ENCODE measurements around the gene CTNNA2. TPM values are rescaled to one million over a fixed set of nuclear protein-coding genes. Genes with fewer than 3 reads are reported as not detected.

CTNNA2 gene
- total RNA-seq, 2 donors from 2014 or later, result not detected

- no peaks in the 10 kb centered on the region for H3K36me3 Mint-ChIP-seq (ENCODE audit: low read depth)
- H3K4me1 Mint-ChIP-seq, result no peaks in the 10 kb centered on the region
- H3K4me3 Mint-ChIP-seq, result no peak overlapping the region
- H3K27me3 Mint-ChIP-seq, result no peaks in the 10 kb centered on the region
- no peak overlapping the region for H3K27ac Mint-ChIP-seq
- ATAC-seq (replicated peaks), result no peak
- peaks cover 7% of the 10 kb centered on the region for H3K9me3 Mint-ChIP-seq
These were observed 393.5 kb downstream of the CTNNA2 start for GRCh38 chr2:79906139-79906890.

- H3K4me3 Mint-ChIP-seq, result no peak overlapping the region
- no peaks in the 10 kb centered on the region for H3K4me1 Mint-ChIP-seq
- ATAC-seq (replicated peaks), result no peak
- no peak overlapping the region for H3K27ac Mint-ChIP-seq
- H3K27me3 Mint-ChIP-seq, result no peaks in the 10 kb centered on the region
- H3K9me3 Mint-ChIP-seq, result peaks cover 9% of the 10 kb centered on the region
- no peaks in the 10 kb centered on the region for H3K36me3 Mint-ChIP-seq (ENCODE audit: low read depth)
These were observed 396.7 kb downstream of the CTNNA2 start for GRCh38 chr2:79909521-79909920.

- Mint-ChIP-seq H3K27me3 (no peaks in the 10 kb centered on the region), H3K4me3 (no peak overlapping the region), H3K36me3 (ENCODE audit: low read depth) (no peaks in the 10 kb centered on the region), H3K4me1 (no peaks in the 10 kb centered on the region), H3K9me3 (peaks cover 9% of the 10 kb centered on the region), H3K27ac (no peak overlapping the region)
- no peak for ATAC-seq (replicated peaks)
These were observed 397.8 kb downstream of the CTNNA2 start for GRCh38 chr2:79910643-79911042.

- no peak for ATAC-seq (replicated peaks)
- Mint-ChIP-seq H3K4me3 (no peak overlapping the region), H3K27ac (no peak overlapping the region), H3K36me3 (ENCODE audit: low read depth) (no peaks in the 10 kb centered on the region), H3K27me3 (no peaks in the 10 kb centered on the region), H3K9me3 (peaks cover 8% of the 10 kb centered on the region), H3K4me1 (no peaks in the 10 kb centered on the region)
These were observed 402.6 kb downstream of the CTNNA2 start for GRCh38 chr2:79915455-79915854.

- no peak overlapping the region for H3K4me3 Mint-ChIP-seq
- no peak overlapping the region for H3K27ac Mint-ChIP-seq
- H3K9me3 Mint-ChIP-seq, result peaks cover 10% of the 10 kb centered on the region
- no peaks in the 10 kb centered on the region for H3K36me3 Mint-ChIP-seq (ENCODE audit: low read depth)
- H3K27me3 Mint-ChIP-seq, result no peaks in the 10 kb centered on the region
- no peak for ATAC-seq (replicated peaks)
- H3K4me1 Mint-ChIP-seq, result no peaks in the 10 kb centered on the region
These were observed 403.4 kb downstream of the CTNNA2 start for GRCh38 chr2:79916285-79916684.

- Mint-ChIP-seq H3K27ac (no peak overlapping the region), H3K36me3 (ENCODE audit: low read depth) (no peaks in the 10 kb centered on the region), H3K4me1 (no peaks in the 10 kb centered on the region), H3K4me3 (no peak overlapping the region), H3K9me3 (peaks cover 7% of the 10 kb centered on the region), H3K27me3 (no peaks in the 10 kb centered on the region)
- ATAC-seq (replicated peaks), result no peak
These were observed 407.7 kb downstream of the CTNNA2 start for GRCh38 chr2:79920512-79921076.

GRCh38 chr2:79929624-79930023 lies 416.8 kb downstream of the CTNNA2 start:
- Mint-ChIP-seq H3K4me1 (no peaks in the 10 kb centered on the region), H3K27me3 (no peaks in the 10 kb centered on the region), H3K27ac (no peak overlapping the region), H3K36me3 (ENCODE audit: low read depth) (no peaks in the 10 kb centered on the region), H3K9me3 (no peaks in the 10 kb centered on the region), H3K4me3 (no peak overlapping the region)
- ATAC-seq (replicated peaks), result no peak

- no peaks in the 10 kb centered on the region for H3K27me3 Mint-ChIP-seq
- H3K4me1 Mint-ChIP-seq, result no peaks in the 10 kb centered on the region
- H3K9me3 Mint-ChIP-seq, result no peaks in the 10 kb centered on the region
- H3K27ac Mint-ChIP-seq, result no peak overlapping the region
- H3K36me3 Mint-ChIP-seq (ENCODE audit: low read depth), result no peaks in the 10 kb centered on the region
- no peak overlapping the region for H3K4me3 Mint-ChIP-seq
- ATAC-seq (replicated peaks), result no peak
These were observed 422.3 kb downstream of the CTNNA2 start for GRCh38 chr2:79935046-79935732.

- no peak overlapping the region for H3K27ac Mint-ChIP-seq
- H3K9me3 Mint-ChIP-seq, result no peaks in the 10 kb centered on the region
- no peaks in the 10 kb centered on the region for H3K36me3 Mint-ChIP-seq (ENCODE audit: low read depth)
- H3K4me1 Mint-ChIP-seq, result no peaks in the 10 kb centered on the region
- no peak overlapping the region for H3K4me3 Mint-ChIP-seq
- no peaks in the 10 kb centered on the region for H3K27me3 Mint-ChIP-seq
- no peak for ATAC-seq (replicated peaks)
These were observed 423.2 kb downstream of the CTNNA2 start for GRCh38 chr2:79935771-79936657.

GRCh38 chr2:79936715-79937114 lies 423.9 kb downstream of the CTNNA2 start:
- H3K36me3 Mint-ChIP-seq (ENCODE audit: low read depth), result no peaks in the 10 kb centered on the region
- H3K27ac Mint-ChIP-seq, result no peak overlapping the region
- no peaks in the 10 kb centered on the region for H3K9me3 Mint-ChIP-seq
- H3K4me1 Mint-ChIP-seq, result no peaks in the 10 kb centered on the region
- no peak for ATAC-seq (replicated peaks)
- no peaks in the 10 kb centered on the region for H3K27me3 Mint-ChIP-seq
- no peak overlapping the region for H3K4me3 Mint-ChIP-seq

GRCh38 chr2:79938648-79939047 lies 425.8 kb downstream of the CTNNA2 start:
- no peaks in the 10 kb centered on the region for H3K9me3 Mint-ChIP-seq
- no peak overlapping the region for H3K4me3 Mint-ChIP-seq
- H3K36me3 Mint-ChIP-seq (ENCODE audit: low read depth), result no peaks in the 10 kb centered on the region
- no peak for ATAC-seq (replicated peaks)
- no peaks in the 10 kb centered on the region for H3K27me3 Mint-ChIP-seq
- H3K27ac Mint-ChIP-seq, result no peak overlapping the region
- no peaks in the 10 kb centered on the region for H3K4me1 Mint-ChIP-seq

- H3K27ac Mint-ChIP-seq, result no peak overlapping the region
- no peaks in the 10 kb centered on the region for H3K36me3 Mint-ChIP-seq (ENCODE audit: low read depth)
- ATAC-seq (replicated peaks), result no peak
- no peak overlapping the region for H3K4me3 Mint-ChIP-seq
- no peaks in the 10 kb centered on the region for H3K27me3 Mint-ChIP-seq
- H3K9me3 Mint-ChIP-seq, result no peaks in the 10 kb centered on the region
- H3K4me1 Mint-ChIP-seq, result no peaks in the 10 kb centered on the region
These were observed 427.5 kb downstream of the CTNNA2 start for GRCh38 chr2:79940364-79940763.

- Mint-ChIP-seq H3K4me1 (no peaks in the 10 kb centered on the region), H3K36me3 (ENCODE audit: low read depth) (no peaks in the 10 kb centered on the region), H3K9me3 (no peaks in the 10 kb centered on the region), H3K4me3 (no peak overlapping the region), H3K27ac (no peak overlapping the region), H3K27me3 (no peaks in the 10 kb centered on the region)
- no peak for ATAC-seq (replicated peaks)
These were observed 428.3 kb downstream of the CTNNA2 start for GRCh38 chr2:79941179-79941578.

- Mint-ChIP-seq H3K36me3 (ENCODE audit: low read depth) (no peaks in the 10 kb centered on the region), H3K4me1 (no peaks in the 10 kb centered on the region), H3K27me3 (no peaks in the 10 kb centered on the region), H3K27ac (no peak overlapping the region), H3K4me3 (no peak overlapping the region), H3K9me3 (no peaks in the 10 kb centered on the region)
- ATAC-seq (replicated peaks), result no peak
These were observed 431.4 kb downstream of the CTNNA2 start for GRCh38 chr2:79944205-79944604.

All from activated T-helper 17 cell treated with anti-CD3 and anti-CD28 coated beads, Interleukin-2, amount 50 U/mL, for 72 hours (primary cell).